Dermis blood vessel endothelial cell (primary cell): ENCODE results near the gene TWSG1. TPM values are rescaled to one million over a fixed set of nuclear protein-coding genes. Genes with fewer than 3 reads are reported as not detected.
A peak's percentile ranks its signal among the peaks of the same experiment; 100 is the strongest.
"Not testable (repeated sequence)": the region's sequence is repeated elsewhere in the genome, so short reads cannot be mapped to it uniquely, and the experiment has no call there.

Experiments used
- DNase-seq: peaks from one replicate; pipeline ENCODE4 v3.0.0; 2010
- total RNA-seq: library from RNA; depleted of rRNA; stranded (reverse); fragments of >200 nt; gene quantifications from 2 replicates; pipeline ENCODE4 v1.2.3, GENCODE V29; 2014

The TWSG1 gene
- total RNA-seq, 1 donor from 2014 or later = 91.6 TPM

DNA sequence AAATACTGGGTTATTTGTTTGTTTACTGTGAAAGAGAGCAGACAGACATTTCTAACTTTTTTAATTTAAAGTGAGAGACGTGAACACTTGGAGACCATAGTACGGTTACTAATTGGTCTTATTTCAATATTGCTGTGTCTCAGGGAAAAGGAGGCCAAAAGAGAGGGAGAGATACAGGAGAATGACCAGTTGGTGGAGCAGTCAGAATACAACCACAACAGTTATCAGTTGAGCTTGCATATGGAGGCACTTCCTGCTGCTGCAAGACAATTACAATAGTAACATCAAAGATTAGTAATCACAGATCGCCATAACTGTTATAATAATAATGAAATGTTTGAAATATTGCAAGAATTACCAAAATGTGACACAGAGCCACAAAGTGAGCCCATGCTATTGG is 58.2 kb downstream of the TWSG1 start:
- peak; percentile 10 for DNase-seq

DNA sequence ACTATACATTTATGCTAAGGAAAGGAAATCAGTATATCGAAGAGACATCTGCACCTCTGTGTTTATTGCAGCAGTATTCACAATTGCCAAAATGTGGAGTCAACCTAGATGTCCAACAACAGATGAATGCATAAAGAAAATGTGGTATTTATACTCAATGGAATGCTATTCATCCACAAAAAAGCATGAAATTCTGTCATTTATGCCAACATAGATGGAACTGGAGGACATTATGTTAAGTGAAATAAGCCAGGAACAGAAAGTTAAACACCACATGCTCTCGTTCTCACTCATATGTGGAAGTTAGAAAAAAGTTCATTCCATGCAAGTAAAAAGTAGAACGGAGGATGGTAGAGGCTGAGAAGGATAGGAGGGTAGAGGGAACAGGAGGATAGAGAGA is 59.5 kb downstream of the TWSG1 start:
- no peak for DNase-seq

DNA sequence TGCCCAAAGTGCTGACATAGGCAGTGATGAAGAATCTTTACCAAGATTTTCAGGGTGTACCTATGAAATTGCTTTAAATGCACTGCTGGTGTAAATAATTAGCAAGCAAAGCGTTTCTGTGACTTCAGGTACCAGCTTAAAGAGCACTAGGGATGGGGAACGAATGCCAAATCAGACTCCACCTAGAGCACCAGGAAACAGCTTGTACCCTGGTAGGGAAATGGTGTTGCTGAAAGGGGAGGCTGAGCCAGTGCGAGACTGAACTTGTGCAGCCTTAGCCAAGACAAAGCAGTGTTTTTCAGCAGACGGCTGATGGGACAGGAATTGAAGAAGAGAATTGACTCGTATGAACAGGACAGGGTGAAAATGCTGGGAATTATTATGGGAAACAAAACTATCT is 65.6 kb downstream of the TWSG1 start:
- peak; percentile 66 for DNase-seq

DNA sequence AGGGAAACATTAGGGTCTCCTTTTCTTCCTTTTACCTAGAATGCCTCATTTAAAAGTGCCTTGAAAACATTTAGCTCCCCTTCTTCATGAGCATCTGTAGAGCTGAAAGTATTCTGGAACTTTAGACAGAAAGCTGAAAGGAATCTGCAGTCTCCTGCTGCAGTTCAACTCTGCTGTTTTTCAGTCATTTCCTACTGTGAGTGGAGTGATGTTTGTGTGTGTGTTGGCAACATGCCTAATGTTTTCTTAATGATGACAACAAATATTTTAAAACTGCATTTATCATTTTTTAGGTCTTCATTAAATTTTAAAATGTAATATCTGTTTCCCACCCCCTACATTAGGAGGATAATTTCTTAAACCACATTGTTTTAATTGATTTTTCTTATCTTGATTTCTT is 66.6 kb downstream of the TWSG1 start:
- DNase-seq = peak; percentile 74

DNA sequence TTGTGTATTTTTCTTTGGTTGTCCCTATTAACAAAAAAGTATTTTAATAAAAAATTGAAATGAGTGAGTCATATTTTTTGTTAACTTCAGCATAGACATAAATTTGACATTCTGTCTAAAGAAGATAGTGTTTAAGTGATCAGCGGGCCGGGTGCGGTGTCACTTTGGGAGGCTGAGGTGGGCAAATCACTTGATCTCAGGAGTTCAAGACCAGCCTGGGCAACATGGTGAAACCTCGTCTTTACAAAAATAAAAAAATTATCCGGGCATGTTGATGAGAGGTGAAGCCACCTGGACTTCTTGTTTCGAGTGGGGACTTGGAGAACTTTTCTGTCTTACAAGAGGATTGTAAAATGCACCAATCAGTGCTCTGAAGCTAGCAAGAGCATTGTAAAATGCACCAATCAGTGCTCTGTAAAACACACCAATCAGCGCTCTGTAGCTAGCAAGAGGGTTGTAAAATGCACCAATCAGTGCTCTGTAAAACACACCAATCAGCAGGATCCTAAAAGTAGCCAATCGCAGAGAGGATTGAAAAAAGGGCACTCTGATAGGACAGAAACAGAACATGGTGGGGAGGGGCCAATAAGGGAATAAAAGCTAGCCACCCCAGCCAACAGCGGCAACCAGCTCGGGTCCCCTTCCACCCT is 67.9 kb downstream of the TWSG1 start:
- DNase-seq = not testable (repeated sequence)

DNA sequence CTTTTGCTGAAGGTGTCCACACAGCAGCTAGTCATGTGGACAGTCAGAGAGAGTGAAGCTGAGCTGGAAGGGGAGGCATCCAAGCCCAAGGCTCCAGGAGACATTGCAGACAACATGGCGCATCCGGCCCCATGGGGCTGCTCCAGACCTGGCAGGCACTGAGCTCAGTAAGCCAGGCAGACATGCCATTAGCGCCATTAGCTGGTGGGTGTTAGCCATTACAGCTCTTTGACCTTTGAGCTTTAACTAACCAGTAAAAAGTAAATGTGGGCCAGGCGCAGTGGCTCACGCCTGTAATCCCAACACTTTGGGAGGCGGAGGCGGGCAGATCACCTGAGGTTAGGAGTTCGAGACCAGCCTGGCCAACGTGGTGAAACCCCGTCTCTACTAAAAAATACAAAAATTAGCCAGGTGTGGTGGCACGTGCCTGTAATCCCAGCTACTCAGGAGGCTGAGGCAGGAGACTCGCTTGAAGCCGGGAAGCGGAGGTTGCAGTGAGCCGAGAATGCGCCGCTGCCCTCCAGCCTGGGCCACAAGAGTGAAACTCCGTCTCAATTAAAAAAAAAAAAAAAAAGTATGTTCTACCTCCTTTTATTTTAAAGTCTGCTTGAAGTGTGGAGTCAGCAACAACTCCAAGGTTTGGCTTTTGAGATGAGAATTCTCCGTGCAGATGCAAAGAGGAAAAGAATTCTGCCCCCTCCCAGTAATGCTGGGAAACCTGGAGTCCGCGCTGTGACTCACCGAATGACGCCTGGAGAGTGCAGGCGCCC is 69.4 kb downstream of the TWSG1 start:
- peak; percentile 31 for DNase-seq

DNA sequence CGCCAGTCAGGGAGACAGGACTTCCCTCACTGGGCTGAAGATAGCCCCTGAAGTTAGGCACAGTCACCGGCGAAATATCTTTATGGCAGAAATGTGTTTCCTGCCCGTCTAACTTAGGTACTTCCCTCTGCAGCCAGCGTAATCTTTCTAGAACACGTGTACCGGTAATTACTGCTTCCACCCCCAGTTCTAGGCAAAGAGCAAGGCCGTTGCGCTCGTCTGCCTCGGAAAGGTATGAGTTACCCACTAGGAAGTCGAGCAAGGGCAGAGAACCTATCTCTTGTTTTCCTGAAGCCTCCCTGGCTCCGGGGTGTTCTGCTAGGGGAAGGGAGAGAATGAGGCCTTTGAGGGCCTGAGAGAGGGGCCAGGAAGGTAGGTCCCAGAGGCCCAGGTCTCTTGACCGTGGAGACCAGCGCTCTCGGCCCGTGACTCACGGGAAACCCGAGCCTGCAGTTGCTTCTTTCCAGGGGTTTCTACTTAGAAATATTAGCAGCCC is 70.0 kb downstream of the TWSG1 start:
- peak; percentile 99 for DNase-seq

DNA sequence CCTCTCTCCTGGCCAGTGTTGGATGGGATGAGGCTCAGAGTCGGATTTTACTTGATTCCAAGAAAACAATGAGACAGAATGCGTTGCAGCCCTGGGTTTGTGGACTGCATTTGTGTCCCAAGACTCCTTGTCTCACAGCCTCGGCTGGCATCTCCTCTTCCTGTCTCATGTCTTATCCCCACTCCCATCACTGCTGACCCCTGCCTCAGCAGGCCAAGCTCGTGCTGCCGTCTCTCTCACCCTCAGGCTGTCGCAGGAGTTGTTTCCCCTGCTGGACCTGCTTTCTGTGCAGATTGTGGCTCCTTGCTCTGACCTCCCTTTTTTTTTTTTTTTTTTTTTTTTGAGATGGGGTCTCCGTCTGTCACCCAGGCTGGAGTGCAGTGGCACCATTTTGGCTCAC is 70.6 kb downstream of the TWSG1 start:
- DNase-seq = no peak

DNA sequence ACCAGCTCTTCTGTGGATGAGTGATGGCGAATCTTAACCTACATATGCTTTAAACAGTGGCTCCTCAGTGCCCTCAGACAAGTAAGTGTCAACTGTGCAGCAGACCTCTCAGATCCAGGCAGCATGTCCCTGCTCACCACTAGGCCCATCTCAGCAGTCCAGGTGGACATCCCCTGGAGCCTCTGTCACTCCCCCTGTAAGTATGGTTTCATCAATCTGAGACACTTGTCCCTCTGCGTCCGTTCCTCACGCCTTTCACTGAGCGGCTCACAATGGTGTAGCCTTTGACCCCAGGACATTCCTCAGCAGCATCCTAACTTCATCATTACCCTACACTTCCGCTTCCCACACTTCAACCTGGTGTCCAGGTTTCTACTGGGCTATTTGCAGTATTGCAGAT is 71.4 kb downstream of the TWSG1 start:
- DNase-seq = no peak

DNA sequence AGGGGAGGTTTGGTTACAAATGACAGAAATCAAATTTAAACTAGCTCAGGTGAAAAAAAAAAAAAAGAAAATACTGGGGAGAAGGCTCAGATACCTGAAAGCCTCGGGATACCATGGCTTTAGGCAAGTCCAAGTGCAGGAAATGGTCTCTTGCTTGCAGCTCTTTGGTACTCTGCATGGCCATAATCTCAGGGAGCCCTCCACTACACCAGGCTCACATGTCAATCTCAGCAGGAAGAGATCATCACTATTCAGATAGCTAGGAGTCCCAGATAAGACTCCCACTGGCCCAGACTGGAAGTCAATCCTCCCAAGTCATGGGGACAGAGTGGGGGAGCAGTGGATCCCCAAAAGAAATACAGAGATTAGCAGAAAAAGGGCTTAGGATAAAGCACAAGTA is 75.9 kb downstream of the TWSG1 start:
- no peak for DNase-seq

DNA sequence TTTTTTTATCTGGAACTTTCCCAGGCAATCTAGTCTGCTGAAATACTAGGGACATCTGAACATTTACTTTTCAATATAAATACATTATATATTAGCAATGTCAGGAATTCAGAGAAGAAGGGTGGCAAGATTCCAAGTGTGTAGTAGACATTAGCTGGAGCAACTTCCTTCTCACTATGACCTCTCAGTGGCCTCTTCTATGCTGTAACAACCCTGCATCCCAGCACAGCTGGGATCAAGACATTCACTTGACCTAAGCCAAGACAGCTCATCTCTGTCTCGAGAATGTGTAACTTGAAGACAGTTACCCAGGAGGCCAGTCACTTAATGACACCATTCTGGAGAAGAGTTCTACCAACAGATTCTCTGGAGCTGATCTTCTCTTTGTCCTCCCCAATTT is 79.0 kb downstream of the TWSG1 start:
- DNase-seq = peak; percentile 73

DNA sequence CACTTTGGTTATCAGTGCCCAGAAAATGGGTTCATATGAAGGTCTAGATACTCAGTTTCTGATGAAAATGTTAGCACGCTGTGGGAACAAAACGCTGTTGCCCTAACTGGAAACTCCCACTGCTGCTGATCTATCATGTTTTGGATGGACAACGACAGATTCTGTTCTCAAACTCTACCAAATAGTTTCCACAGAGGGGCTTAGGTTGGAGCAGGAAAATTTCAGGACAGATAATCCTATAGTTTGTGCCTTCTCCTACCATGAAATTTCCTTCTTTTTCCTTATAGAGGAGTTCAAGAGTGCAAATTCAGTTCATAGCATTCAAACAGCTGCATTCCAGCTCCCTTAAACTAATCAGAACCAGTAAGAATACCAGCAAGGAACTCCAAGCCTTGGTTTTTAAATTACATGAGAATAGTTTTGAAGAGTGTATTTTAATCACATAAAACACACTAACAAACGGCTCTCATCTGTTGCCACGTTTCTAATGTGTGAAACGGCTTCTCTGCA is 82.0 kb downstream of the TWSG1 start:
- DNase-seq = no peak

DNA sequence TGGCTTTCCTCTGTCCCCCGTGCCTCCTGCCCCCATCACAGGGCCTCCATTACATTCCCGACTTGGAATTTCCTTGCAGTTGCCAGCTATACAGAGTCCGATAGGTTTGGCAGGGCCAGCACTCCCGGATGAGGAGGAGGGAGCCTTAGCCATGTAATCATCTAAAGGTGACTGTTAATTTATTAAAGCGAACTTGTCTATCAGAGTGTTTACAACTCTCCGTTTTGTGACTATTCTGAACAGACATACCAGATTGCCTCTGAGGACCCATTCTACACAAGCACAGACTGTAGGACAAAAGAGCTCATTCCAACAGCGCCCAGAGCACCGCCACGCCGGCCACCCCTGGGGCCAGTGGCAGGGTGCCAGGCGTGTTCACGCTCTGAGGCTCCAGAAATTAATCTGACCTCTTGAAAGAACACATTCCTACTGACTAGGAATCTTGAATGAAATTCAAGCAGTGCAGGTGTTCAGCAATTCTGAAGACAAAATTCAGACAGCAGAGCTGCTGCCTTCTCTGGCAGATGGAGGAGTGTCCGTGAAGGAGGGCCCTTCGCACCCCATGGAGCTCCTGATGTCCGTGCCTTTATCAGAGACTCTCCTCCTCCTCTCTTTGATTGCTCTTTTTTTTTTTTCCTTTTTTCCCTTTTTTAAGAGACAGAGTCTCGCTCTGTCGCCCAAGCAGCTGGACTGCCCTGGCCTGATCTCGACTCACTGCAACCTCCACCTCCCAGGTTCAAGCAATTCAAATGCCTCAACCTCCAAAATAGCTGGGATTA is 82.7 kb downstream of the TWSG1 start:
- DNase-seq = peak; percentile 62

DNA sequence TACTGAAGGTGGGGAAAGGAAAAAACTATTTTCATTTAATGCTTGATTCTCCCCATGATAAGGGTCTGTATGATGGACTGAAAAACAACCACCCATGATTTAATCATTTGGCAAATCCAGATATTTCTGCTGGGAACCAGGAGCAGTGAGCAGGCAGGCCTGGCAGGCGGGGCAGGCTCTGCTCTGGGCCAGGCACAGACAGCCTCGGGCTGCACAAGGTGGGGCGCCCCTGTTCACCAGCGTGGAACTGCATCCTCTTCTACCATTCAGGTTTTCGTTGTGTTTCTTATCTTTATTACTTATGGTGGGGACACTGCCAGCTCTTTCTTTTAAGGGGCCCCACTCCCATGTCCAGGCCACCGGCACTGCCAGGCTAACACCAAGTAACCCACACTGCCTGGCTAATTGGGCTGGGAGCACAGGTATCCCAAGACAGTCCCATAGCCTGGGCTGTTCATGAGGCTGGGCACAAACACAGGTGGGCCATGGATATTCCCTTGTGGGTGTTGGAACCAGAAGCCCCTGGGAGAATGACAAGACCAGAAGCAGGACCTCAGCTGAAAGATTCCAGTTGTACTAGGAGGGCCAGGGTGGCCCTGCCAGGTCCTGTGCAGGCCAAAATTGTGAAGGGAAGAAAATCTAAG is 83.6 kb downstream of the TWSG1 start:
- DNase-seq = no peak

DNA sequence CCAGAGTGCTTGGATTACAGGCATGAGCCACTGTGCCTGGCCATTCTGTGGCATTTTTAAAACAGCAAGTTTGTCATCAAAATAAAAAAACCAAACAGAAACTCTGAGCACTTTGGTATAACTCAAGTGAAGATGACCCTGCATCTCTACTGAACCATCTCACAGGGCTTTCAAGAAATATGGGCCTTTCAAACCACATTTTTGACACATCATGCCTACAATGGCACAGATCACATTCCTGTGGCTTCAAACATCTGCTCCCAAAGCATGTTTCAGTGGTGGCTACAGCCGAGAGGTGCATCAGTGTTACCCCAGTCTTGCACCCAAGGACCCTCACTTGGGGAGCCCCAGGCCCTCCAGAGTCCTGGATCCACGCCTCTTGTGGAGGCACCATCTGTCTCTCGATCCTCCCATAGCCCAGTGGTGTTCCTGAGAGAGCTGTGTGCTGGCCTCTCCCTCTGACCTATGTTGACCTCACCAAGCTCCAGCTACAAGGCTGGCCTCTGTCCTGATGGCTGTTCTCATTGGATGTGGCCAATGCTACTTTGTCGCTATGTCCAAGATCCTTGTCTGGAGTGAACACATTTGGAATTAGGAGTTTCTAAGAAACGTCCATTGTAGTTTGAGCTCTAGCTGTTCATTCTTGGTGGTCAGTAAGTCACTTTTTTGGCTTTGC is 85.5 kb downstream of the TWSG1 start:
- DNase-seq = no peak

DNA sequence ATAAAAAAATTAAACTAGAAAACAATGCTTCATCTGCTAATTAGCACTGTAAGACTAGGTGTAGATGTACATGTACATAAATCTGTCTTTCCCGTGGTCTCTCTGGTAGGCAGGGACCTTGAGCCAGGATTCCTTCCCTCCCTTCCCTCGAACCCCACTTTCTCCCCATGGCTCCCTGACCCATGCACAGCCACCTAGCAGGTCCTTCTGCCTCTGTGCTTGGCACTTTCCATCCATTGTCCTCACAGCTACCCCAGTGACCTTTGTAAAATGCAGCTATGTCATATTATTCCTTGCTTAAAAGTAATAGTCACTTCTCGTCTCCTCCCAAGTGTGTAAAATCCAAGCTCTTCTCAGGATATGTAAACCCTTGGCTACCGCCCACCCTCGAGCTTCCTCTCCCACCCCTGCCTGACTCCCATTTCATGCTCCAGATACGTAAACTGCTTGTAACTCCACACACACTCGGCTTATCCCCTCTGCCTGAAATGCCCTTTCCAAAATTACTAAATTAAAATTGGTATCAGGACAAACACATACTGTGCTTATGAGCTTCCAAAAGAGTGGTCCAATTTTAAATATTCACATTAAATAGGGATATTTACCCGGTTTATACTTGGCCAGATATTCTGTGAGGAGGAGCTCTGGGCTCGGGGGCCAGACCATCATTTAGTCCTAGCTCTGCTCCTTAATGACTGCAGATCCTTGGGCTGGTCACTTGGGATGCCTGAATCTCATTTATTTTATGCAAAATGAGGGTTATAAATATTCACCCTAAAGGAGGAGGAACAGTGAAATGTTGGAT is 86.7 kb downstream of the TWSG1 start:
- DNase-seq = no peak

DNA sequence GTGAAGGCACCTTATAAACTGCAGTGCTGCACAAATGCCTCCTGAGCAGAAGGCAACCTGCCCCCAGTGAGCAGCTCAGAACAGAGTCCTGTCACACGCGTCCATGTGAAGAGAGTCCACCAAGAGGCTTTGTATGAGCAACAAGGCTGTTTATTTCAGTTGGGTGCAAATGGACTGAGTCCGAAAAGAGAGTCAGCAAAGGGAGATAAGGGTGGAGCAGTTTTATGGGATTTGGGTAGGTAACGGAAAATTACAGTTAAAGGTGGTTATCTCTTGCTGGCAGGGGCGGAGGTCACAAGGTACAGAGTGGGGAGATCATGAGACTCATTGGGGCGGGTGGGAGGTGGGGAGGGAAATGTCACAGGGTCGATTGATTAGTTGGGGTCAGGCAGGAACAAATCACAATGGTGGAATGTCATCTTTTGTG is 87.3 kb downstream of the TWSG1 start:
- no peak for DNase-seq

DNA sequence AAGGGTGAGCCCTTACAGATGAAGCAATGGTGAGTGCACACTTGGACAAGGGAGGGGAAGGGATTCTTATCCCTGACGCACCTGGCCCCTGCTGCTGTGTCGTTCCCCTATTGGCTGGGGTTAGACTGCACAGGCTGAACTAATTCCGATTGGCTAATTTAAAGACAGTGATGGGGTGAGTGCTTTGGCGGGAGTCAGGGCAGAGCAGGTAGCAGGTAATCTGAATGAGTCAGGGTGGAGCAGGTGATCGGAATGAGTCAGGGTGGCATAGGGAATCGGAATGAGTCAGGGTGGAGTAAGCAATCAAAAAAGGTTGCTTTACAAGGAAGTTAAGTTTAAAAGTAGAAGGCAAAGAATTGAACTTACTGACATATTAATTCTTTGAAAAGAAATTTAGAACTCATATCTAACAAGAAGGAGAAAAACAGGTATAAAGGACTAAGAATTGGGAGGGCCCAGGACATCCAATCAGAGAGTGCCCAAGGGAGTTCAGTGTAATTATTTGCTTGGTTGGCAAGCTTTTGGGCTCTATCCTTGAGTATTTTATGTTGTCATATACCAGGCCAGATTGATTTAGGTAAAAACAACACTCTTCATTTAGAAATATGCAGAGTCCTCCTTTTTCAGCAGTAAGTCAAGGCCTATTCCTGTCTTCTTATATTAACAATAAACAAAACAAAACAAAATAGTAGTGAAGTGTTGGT is 88.4 kb downstream of the TWSG1 start:
- DNase-seq = no peak

DNA sequence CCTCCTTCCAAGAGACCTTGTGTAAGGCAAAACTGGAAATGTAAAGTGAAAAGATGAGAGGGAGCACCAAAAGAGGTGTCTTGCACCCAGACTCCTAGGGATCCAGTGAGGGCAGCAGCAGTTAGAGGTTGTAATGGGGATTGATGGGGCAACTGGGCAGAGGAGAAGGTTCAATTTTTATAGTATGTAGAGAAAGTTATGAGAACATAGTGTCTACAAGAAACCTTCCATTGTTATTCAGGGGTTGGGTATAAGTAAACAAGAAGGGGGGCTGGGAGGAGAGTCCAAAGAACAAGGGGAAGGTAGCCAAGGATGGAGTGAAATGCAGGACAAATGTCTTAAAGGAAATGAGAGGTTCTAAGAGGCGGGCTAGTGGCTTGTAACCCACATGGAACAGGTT is 89.1 kb downstream of the TWSG1 start:
- DNase-seq = not testable (repeated sequence)

DNA sequence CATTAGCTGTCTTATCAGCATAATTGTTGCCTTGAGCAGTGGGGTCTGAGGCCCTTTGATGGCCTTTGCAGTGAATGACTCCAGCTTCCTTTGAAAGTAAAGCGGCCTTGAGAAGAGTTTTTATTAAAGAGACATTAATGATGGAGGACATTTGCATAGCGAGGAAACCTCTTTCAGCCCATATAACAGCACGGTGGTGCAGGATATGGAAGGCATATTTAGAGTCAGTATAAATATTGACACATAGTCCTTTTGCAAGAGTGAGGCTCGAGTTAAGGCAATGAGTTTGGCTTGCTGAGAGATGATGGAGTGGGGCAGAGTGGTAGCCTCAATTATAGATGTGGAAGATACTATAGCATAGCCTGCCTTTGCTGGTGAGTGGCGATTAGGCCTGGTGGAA is 89.7 kb downstream of the TWSG1 start:
- not testable (repeated sequence) for DNase-seq

DNA sequence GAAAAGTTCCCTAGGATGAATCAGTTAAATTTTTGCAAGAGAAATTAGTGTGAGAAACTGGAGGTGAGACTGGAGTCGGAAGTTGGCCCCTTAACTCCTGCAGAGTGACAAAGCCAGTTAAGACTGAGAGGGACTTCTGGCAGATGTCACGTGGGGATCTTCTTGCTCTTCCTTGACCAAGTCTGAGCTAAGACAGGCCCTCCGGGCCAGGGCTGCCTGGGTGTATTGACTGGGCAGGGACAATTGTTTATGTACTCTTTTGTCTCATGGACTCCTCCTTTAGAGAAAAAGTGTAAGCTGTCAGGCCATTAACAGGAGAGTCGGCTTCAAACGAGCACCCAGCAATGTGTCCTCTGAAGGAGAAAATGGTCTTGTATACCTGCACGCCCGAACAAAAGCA is 92.2 kb downstream of the TWSG1 start:
- DNase-seq = no peak
